DND-41 (cell line): ENCODE data around the gene ATP1A2.

Source experiments
- ATAC-seq: fragments of 200-7000 bp; cut with Tn5 transposase; 3 replicates; pipeline ENCODE4 v1.9.1; 2021; ENCODE audit warnings: low read depth; ENCODE audit not compliant: insufficient read depth
- DNase-seq: peaks from one replicate; pipeline ENCODE4 v3.0.0-alpha.2; 2020
- H2AFZ ChIP-seq: 2 replicates; pipeline ENCODE4 v1.6.0; 2012; ENCODE audit warnings: low read depth, low read length
- H3K27ac ChIP-seq: 2 replicates; pipeline ENCODE4 v1.5.1; 2012; ENCODE audit warnings: low read length, inconsistent platforms
- H3K27me3 ChIP-seq: fragments of 200-600 bp; sonication (generic); 2 replicates; pipeline ENCODE4 v1.6.0; 2012; ENCODE audit warnings: low read length, mild to moderate bottlenecking, inconsistent platforms; ENCODE audit not compliant: insufficient read depth, poor library complexity
- H3K36me3 ChIP-seq: 2 replicates; pipeline ENCODE4 v1.5.1; 2012; ENCODE audit warnings: low read length, inconsistent platforms; ENCODE audit not compliant: insufficient read depth
- H3K4me1 ChIP-seq: 2 replicates; pipeline ENCODE4 v1.5.1; 2012; ENCODE audit warnings: mild to moderate bottlenecking, low read length; ENCODE audit not compliant: insufficient read depth
- H3K4me2 ChIP-seq: 2 replicates; pipeline ENCODE4 v1.6.0; 2012; ENCODE audit warnings: mild to moderate bottlenecking, moderate library complexity, low read length, inconsistent platforms; ENCODE audit not compliant: insufficient read depth
- H3K4me3 ChIP-seq, 2 experiments: fragments of 200-600 bp in 1 of 2; shearing (Covaris generic) in 1 of 2; 2 replicates each; pipeline ENCODE4 v1.5.1; 2012 to 2016; ENCODE audit warnings: inconsistent platforms in 2 of 2, low read length in 2 of 2, mild to moderate bottlenecking in 2 of 2, low read depth in 1 of 2, moderate library complexity in 1 of 2
- H3K79me2 ChIP-seq: 2 replicates; pipeline ENCODE4 v1.6.0; 2012; ENCODE audit warnings: low read length, inconsistent platforms; ENCODE audit not compliant: insufficient read depth
- H3K9ac ChIP-seq: 2 replicates; pipeline ENCODE4 v1.6.0; 2012; ENCODE audit warnings: low read depth, mild to moderate bottlenecking, inconsistent platforms, low read length, moderate library complexity
- H3K9me3 ChIP-seq: 2 replicates; pipeline ENCODE4 v1.5.1; 2012; ENCODE audit warnings: low read length, moderate library complexity, mild to moderate bottlenecking, inconsistent platforms; ENCODE audit not compliant: insufficient read depth, severe bottlenecking
- H4K20me1 ChIP-seq: 2 replicates; pipeline ENCODE4 v1.6.0; 2012; ENCODE audit warnings: low read length; ENCODE audit not compliant: insufficient read depth
- EZH2 ChIP-seq: IDR thresholded peaks from 3 replicates; pipeline ENCODE4 v1.6.1; 2012; ENCODE audit warnings: borderline replicate concordance, low read depth, mild to moderate bottlenecking, moderate library complexity, low read length, inconsistent platforms; ENCODE audit not compliant: severe bottlenecking
- TF ChIP-seq, protein P1 (sequence below): IDR thresholded peaks from 2 replicates; pipeline ENCODE4 v1.5.1; 2012; ENCODE audit warnings: borderline replicate concordance, low read length, moderate library complexity, mild to moderate bottlenecking; ENCODE audit not compliant: poor library complexity, severe bottlenecking; ENCODE audit errors: extremely low read depth

Gene ATP1A2

DNA sequence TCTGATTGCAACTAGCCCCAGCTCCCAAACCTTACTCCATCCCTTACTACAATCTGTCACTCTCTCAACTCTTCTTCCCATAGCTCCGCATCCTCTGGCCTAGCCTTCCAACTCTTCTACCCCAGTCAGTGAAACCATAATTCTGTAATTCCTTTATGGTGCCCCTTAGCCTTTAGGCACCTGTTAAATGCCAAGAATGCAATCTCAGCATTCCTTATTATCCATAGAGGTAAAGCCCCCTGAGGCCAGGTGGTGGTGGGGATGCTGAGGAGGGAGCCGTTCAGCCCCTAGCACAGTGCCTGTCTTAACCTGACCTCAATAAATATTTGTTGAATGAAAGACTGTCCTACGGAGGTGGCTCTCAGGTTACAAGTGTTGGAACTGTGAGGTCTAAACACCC is 14.0 kb downstream of the ATP1A2 start:
- Histone ChIP-seq H2AFZ (no peak overlapping the region), H4K20me1 (no peaks in the 10 kb centered on the region), H3K4me2 (no peak overlapping the region), H3K27ac (no peak overlapping the region), H3K79me2 (no peaks in the 10 kb centered on the region), H3K4me1 (no peaks in the 10 kb centered on the region), H3K9ac (no peak overlapping the region), H3K4me3 (no peak overlapping the region), H3K9me3 (no peaks in the 10 kb centered on the region), H3K36me3 (no peaks in the 10 kb centered on the region), H3K27me3 (peaks cover 18% of the 10 kb centered on the region)
- ATAC-seq = no peak
- TF ChIP-seq, protein P1, sequence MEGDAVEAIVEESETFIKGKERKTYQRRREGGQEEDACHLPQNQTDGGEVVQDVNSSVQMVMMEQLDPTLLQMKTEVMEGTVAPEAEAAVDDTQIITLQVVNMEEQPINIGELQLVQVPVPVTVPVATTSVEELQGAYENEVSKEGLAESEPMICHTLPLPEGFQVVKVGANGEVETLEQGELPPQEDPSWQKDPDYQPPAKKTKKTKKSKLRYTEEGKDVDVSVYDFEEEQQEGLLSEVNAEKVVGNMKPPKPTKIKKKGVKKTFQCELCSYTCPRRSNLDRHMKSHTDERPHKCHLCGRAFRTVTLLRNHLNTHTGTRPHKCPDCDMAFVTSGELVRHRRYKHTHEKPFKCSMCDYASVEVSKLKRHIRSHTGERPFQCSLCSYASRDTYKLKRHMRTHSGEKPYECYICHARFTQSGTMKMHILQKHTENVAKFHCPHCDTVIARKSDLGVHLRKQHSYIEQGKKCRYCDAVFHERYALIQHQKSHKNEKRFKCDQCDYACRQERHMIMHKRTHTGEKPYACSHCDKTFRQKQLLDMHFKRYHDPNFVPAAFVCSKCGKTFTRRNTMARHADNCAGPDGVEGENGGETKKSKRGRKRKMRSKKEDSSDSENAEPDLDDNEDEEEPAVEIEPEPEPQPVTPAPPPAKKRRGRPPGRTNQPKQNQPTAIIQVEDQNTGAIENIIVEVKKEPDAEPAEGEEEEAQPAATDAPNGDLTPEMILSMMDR = no peak
- no peak for TF ChIP-seq EZH2
- DNase-seq = no peak

DNA sequence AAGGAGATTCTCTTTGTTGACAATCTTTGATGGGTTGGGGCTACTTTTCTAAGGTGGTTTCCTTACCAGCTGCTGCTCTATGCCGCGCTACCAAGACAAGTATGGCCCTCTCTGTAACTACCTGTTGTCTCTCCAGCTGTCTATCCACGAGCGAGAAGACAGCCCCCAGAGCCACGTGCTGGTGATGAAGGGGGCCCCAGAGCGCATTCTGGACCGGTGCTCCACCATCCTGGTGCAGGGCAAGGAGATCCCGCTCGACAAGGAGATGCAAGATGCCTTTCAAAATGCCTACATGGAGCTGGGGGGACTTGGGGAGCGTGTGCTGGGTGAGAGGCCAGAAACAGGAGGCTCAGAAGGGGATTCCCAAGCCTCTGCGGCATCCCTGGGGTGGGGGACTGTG is 14.4 kb downstream of the ATP1A2 start:
- DNase-seq (no peak), ATAC-seq (no peak)
- Histone ChIP-seq H3K27ac (no peak overlapping the region), H3K79me2 (no peaks in the 10 kb centered on the region), H3K9me3 (no peaks in the 10 kb centered on the region), H3K9ac (no peak overlapping the region), H3K4me1 (no peaks in the 10 kb centered on the region), H3K27me3 (peaks cover 18% of the 10 kb centered on the region), H3K36me3 (no peaks in the 10 kb centered on the region), H3K4me2 (no peak overlapping the region), H2AFZ (no peak overlapping the region), H4K20me1 (no peaks in the 10 kb centered on the region), H3K4me3 (no peak overlapping the region)
- TF ChIP-seq, protein P1 = no peak
- no peak for TF ChIP-seq EZH2

DNA sequence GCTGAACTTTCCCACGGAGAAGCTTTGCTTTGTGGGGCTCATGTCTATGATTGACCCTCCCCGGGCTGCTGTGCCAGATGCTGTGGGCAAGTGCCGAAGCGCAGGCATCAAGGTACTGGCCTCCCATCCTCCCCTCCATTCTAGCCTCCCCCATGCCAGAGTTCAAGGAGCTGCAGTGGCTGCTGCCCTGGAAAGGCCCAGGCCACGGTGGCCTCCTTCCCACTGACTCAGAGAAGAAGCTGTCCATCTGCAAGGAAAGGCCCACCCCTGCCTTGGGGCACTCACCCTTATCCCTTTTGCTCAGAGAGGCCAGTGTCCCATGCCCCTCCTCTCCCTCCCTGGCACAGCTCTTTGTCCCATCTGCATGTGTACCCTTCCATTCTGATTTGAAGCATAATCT is 14.9 kb downstream of the ATP1A2 start:
- H3K79me2 ChIP-seq = no peaks in the 10 kb centered on the region
- H3K4me3 ChIP-seq = no peak overlapping the region
- H3K36me3 ChIP-seq = no peaks in the 10 kb centered on the region
- H4K20me1 ChIP-seq = no peaks in the 10 kb centered on the region
- H3K27me3 ChIP-seq = peaks cover 18% of the 10 kb centered on the region
- ATAC-seq (no peak), DNase-seq (no peak)
- TF ChIP-seq EZH2 = no peak
- TF ChIP-seq, protein P1 = no peak
- H3K4me1 ChIP-seq = no peaks in the 10 kb centered on the region
- H3K27ac ChIP-seq = no peak overlapping the region
- no peak overlapping the region for H3K4me2 ChIP-seq
- no peak overlapping the region for H2AFZ ChIP-seq
- no peaks in the 10 kb centered on the region for H3K9me3 ChIP-seq
- H3K9ac ChIP-seq = no peak overlapping the region

DNA sequence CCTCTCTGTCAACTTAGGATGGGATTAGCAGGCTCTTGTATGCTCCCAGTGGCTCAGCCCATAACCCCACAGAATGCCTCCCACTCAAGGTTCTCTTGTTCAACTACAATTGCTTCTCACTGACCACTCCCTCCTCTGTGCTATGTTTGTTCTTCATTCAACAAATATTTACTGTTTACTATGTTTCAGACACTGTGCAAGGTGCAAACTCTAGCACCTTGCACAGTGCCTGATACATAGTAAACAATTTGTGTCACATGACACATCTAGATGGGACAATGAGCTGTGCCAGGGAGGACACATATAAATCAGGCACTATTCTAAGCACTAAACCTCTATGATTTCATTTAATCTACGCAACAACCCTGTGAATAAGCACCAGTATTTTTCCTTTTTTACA is 15.4 kb downstream of the ATP1A2 start:
- Histone ChIP-seq H4K20me1 (no peaks in the 10 kb centered on the region), H3K79me2 (no peaks in the 10 kb centered on the region), H3K9me3 (no peaks in the 10 kb centered on the region), H3K9ac (no peak overlapping the region), H3K4me2 (no peak overlapping the region), H2AFZ (no peak overlapping the region), H3K27me3 (peaks cover 18% of the 10 kb centered on the region), H3K27ac (no peak overlapping the region), H3K4me3 (no peak overlapping the region), H3K4me1 (no peaks in the 10 kb centered on the region), H3K36me3 (no peaks in the 10 kb centered on the region)
- DNase-seq = no peak
- TF ChIP-seq EZH2 = no peak
- TF ChIP-seq, protein P1 = no peak
- ATAC-seq = no peak
